ENCODE measurements around the gene TPP1.

TPP1 gene

GRCh38 chr11:6616596-6617250 is 2.5 kb downstream of the TPP1 start:
- Histone ChIP-seq H3K9me3 (no peaks in the 10 kb centered on the region), H3K36me3 (no peaks in the 10 kb centered on the region), H3K27me3 (no peaks in the 10 kb centered on the region), H3K4me1 (no peaks in the 10 kb centered on the region), H3K4me3 (ENCODE audit: low read depth, low read length) (no peak overlapping the region)
- no peak for TF ChIP-seq CTCF (IDR thresholded peaks at IDR 0.05; ENCODE audit: low read depth, low read length)
- no peak for DNase-seq

GRCh38 chr11:6615882-6616585 is 3.2 kb downstream of the TPP1 start:
- H3K27me3 ChIP-seq = no peaks in the 10 kb centered on the region
- H3K36me3 ChIP-seq = no peaks in the 10 kb centered on the region
- no peaks in the 10 kb centered on the region for H3K9me3 ChIP-seq
- no peak overlapping the region for H3K4me3 ChIP-seq (ENCODE audit: low read depth, low read length)
- no peaks in the 10 kb centered on the region for H3K4me1 ChIP-seq
- TF ChIP-seq CTCF (IDR thresholded peaks at IDR 0.05; ENCODE audit: low read depth, low read length) = no peak
- no peak for DNase-seq

- peaks cover 6% of the 10 kb centered on the region for H3K36me3 ChIP-seq
- no peak for TF ChIP-seq CTCF (IDR thresholded peaks at IDR 0.05; ENCODE audit: low read depth, low read length)
These were observed 4.2 kb downstream of the TPP1 start for GRCh38 chr11:6615046-6615445.

GRCh38 chr11:6614446-6614845 is 4.8 kb downstream of the TPP1 start:
- TF ChIP-seq CTCF (IDR thresholded peaks at IDR 0.05; ENCODE audit: low read depth, low read length) = no peak
- Histone ChIP-seq H3K27me3 (no peaks in the 10 kb centered on the region), H3K9me3 (no peaks in the 10 kb centered on the region), H3K4me3 (ENCODE audit: low read depth, low read length) (no peak overlapping the region), H3K36me3 (peaks cover 9% of the 10 kb centered on the region), H3K4me1 (no peaks in the 10 kb centered on the region)
- no peak for DNase-seq

More at GRCh38 chr11:6615046-6615445, 4.2 kb downstream of the TPP1 start:
- Histone ChIP-seq H3K9me3 (no peaks in the 10 kb centered on the region), H3K4me3 (ENCODE audit: low read depth, low read length) (no peak overlapping the region), H3K4me1 (no peaks in the 10 kb centered on the region), H3K27me3 (no peaks in the 10 kb centered on the region)
- DNase-seq = no peak

GRCh38 chr11:6613496-6613895 is 5.7 kb downstream of the TPP1 start:
- no peak for TF ChIP-seq CTCF (IDR thresholded peaks at IDR 0.05; ENCODE audit: low read depth, low read length)
- H3K4me3 ChIP-seq (ENCODE audit: low read depth, low read length) = no peak overlapping the region
- H3K9me3 ChIP-seq = no peaks in the 10 kb centered on the region
- H3K36me3 ChIP-seq = peaks cover 9% of the 10 kb centered on the region
- no peaks in the 10 kb centered on the region for H3K27me3 ChIP-seq
- H3K4me1 ChIP-seq = no peaks in the 10 kb centered on the region
- DNase-seq = no peak

All from BE2C (cell line).